Measurements from ENCODE around the gene USF1.

The USF1 gene

GRCh38 chr1:161045736-161046604, at the start of gene USF1:
Gene USF1, minus strand, starts transcription at chr1:161045977. Its CDS starts 2,702 bp downstream, at chr1:161043275.
- peak; percentile 83 for DNase-seq (ENCODE audit: low read depth, low spot score)

- no peak for DNase-seq (ENCODE audit: low read depth, low spot score)
Measured at GRCh38 chr1:161095230-161095629, 49.5 kb upstream of the USF1 start.

- DNase-seq (ENCODE audit: low read depth, low spot score): no peak
Measured at GRCh38 chr1:161094481-161094880, 48.7 kb upstream of the USF1 start.

- no peak for DNase-seq (ENCODE audit: low read depth, low spot score)
Measured at GRCh38 chr1:161092621-161093028, 46.8 kb upstream of the USF1 start.

- DNase-seq (ENCODE audit: low read depth, low spot score): no peak
Measured at GRCh38 chr1:161091796-161092507, 46.2 kb upstream of the USF1 start.

GRCh38 chr1:161091093-161091492, 45.3 kb upstream of the USF1 start:
- no peak for DNase-seq (ENCODE audit: low read depth, low spot score)

GRCh38 chr1:161090617-161091016, 44.8 kb upstream of the USF1 start:
- DNase-seq (ENCODE audit: low read depth, low spot score): no peak

- no peak for DNase-seq (ENCODE audit: low read depth, low spot score)
Measured at GRCh38 chr1:161089938-161090337, 44.2 kb upstream of the USF1 start.

- no peak for DNase-seq (ENCODE audit: low read depth, low spot score)
Measured at GRCh38 chr1:161089251-161089924, 43.6 kb upstream of the USF1 start, which contains the start of gene NECTIN4. Gene NECTIN4, minus strand, starts transcription at chr1:161089558. Its CDS starts 262 bp downstream, at chr1:161089296.

GRCh38 chr1:161088587-161089110, 42.9 kb upstream of the USF1 start:
- DNase-seq (ENCODE audit: low read depth, low spot score): no peak

- DNase-seq (ENCODE audit: low read depth, low spot score): no peak
Measured at GRCh38 chr1:161086457-161086856, 40.7 kb upstream of the USF1 start.

- no peak for DNase-seq (ENCODE audit: low read depth, low spot score)
Measured at GRCh38 chr1:161085165-161085564, 39.4 kb upstream of the USF1 start.

GRCh38 chr1:161084597-161084988, 38.8 kb upstream of the USF1 start:
- no peak for DNase-seq (ENCODE audit: low read depth, low spot score)

GRCh38 chr1:161083748-161084596, 38.2 kb upstream of the USF1 start:
- no peak for DNase-seq (ENCODE audit: low read depth, low spot score)

- DNase-seq (ENCODE audit: low read depth, low spot score): no peak
Measured at GRCh38 chr1:161082996-161083747, 37.4 kb upstream of the USF1 start.

GRCh38 chr1:161082483-161082882, 36.7 kb upstream of the USF1 start:
- no peak for DNase-seq (ENCODE audit: low read depth, low spot score)

- DNase-seq (ENCODE audit: low read depth, low spot score): no peak
Measured at GRCh38 chr1:161081519-161081918, 35.7 kb upstream of the USF1 start.

- DNase-seq (ENCODE audit: low read depth, low spot score): no peak
Measured at GRCh38 chr1:161080441-161081405, 34.9 kb upstream of the USF1 start.
